GM21447 (cell line): ENCODE results near the gene TCERG1.
A peak's percentile ranks its signal among the peaks of the same experiment; 100 is the strongest.

ENCODE experiments used
- ATAC-seq: cut with Tn5 transposase; IDR thresholded peaks from one replicate; pipeline ENCODE4 v1.9.1; 2021; ENCODE audit not compliant: unreplicated experiment

TCERG1 gene

GRCh38 chr5:146446861-146447733 is at the start of gene TCERG1:
Gene TCERG1, plus strand, starts transcription at chr5:146447333. Its CDS starts 17 bp downstream, at chr5:146447350.
- peak; percentile 94 for ATAC-seq

- ATAC-seq, result no peak
Measured at GRCh38 chr5:146398826-146399225, 48.3 kb upstream of the TCERG1 start.

- no peak for ATAC-seq
Measured at GRCh38 chr5:146399481-146399880, 47.7 kb upstream of the TCERG1 start.

GRCh38 chr5:146400201-146400600 is 46.9 kb upstream of the TCERG1 start:
- no peak for ATAC-seq

GRCh38 chr5:146401021-146401420 is 46.1 kb upstream of the TCERG1 start:
- no peak for ATAC-seq

GRCh38 chr5:146402949-146403348 is 44.2 kb upstream of the TCERG1 start:
- ATAC-seq, result no peak

- ATAC-seq, result no peak
Measured at GRCh38 chr5:146409054-146409671, 38.0 kb upstream of the TCERG1 start.

- no peak for ATAC-seq
Measured at GRCh38 chr5:146410272-146410671, 36.9 kb upstream of the TCERG1 start.

GRCh38 chr5:146419696-146420095 is 27.4 kb upstream of the TCERG1 start:
- ATAC-seq, result no peak

- no peak for ATAC-seq
Measured at GRCh38 chr5:146425023-146425422, 22.1 kb upstream of the TCERG1 start.

GRCh38 chr5:146426305-146426704 is 20.8 kb upstream of the TCERG1 start:
- no peak for ATAC-seq

- ATAC-seq, result peak; percentile 63
Measured at GRCh38 chr5:146426853-146427618, 20.1 kb upstream of the TCERG1 start.

GRCh38 chr5:146427619-146427997 is 19.5 kb upstream of the TCERG1 start:
- no peak for ATAC-seq

GRCh38 chr5:146428658-146429057 is 18.5 kb upstream of the TCERG1 start:
- ATAC-seq, result no peak

GRCh38 chr5:146440353-146440752 is 6.8 kb upstream of the TCERG1 start:
- no peak for ATAC-seq

GRCh38 chr5:146440870-146441495 is 6.2 kb upstream of the TCERG1 start:
- ATAC-seq, result no peak

- no peak for ATAC-seq
Measured at GRCh38 chr5:146441896-146442295, 5.2 kb upstream of the TCERG1 start.

- ATAC-seq, result peak; percentile 26
Measured at GRCh38 chr5:146447734-146448380, 724 bp downstream of the TCERG1 start.

- no peak for ATAC-seq
Measured at GRCh38 chr5:146448783-146449519, 1.8 kb downstream of the TCERG1 start.

- no peak for ATAC-seq
Measured at GRCh38 chr5:146450002-146450401, 2.9 kb downstream of the TCERG1 start.
